HCT116 (cell line): ENCODE data around the gene SZRD1. TPM values are rescaled to one million over a fixed set of nuclear protein-coding genes. Genes with fewer than 3 reads are reported as not detected.

Source experiments
- ATAC-seq: fragments of 200-7000 bp; cut with Tn5 transposase; 2 replicates; pipeline ENCODE4 v1.9.1; 2020; ENCODE audit warnings: mild to moderate bottlenecking, moderate library complexity
- BruUV-seq: library from RNA; stranded (reverse); fragments of 400-500 nt; replicated peaks from 2 replicates; lab custom pipeline; 2021; lab: Mats Ljungman, UMichigan
- CTCF ChIA-PET: fragments of 300-600 bp; sonication (Branson Sonifier 250); formaldehyde crosslinking; loops from one replicate; lab custom pipeline; 2021; ENCODE audit warnings: antibody characterized with exemption; lab: Charles Lee
- POLR2A ChIA-PET: fragments of 300-600, 350-600 bp; sonication (Branson Sonifier 250); formaldehyde crosslinking; loops from one replicate; lab custom pipeline; 2021; ENCODE audit warnings: antibody characterized with exemption; lab: Charles Lee
- RAD21 ChIA-PET, 2 experiments: fragments of 300-600 bp; sonication (Branson Sonifier 250); formaldehyde crosslinking; loops; one replicate each; lab custom pipeline; 2023; ENCODE audit warnings: low total read pairs in 2 of 2; ENCODE audit not compliant: uncharacterized antibody in 2 of 2, unreplicated experiment in 2 of 2, low non-redundant PET in 1 of 2; lab: Charles Lee
- DNase-seq: peaks from one replicate; pipeline ENCODE4 v3.0.0-alpha.2; 2010; ENCODE audit warnings: low read depth, low spot score
- H2AFZ ChIP-seq: fragments of 200-600 bp; shearing (Covaris generic), sonication (generic); 2 replicates; pipeline ENCODE4 v1.6.1; 2017; ENCODE audit warnings: low read depth, mixed run types, mixed read lengths, antibody characterized with exemption, low read length; ENCODE audit not compliant: poor library complexity, severe bottlenecking
- H3K27ac ChIP-seq: 2 replicates; pipeline ENCODE4 v1.5.1; 2012; ENCODE audit warnings: low read depth, low read length
- H3K27me3 ChIP-seq: fragments of 200-600 bp; sonication (generic); 2 replicates; pipeline ENCODE4 v1.6.1; 2016; ENCODE audit warnings: mixed run types, low read length, mixed read lengths; ENCODE audit not compliant: insufficient read depth
- H3K36me3 ChIP-seq, 2 experiments: fragments of 200-500 bp in 1 of 2; fragments of 200-600 bp in 1 of 2; sonication (Bioruptor generic) in 1 of 2; sonication (generic) in 1 of 2; 2 replicates each; pipeline versions ENCODE4 v1.5.1 to v1.6.1; 2014 to 2016; ENCODE audit warnings: low read length in 2 of 2, inconsistent platforms in 1 of 2, mixed read lengths in 1 of 2, mixed run types in 1 of 2; ENCODE audit not compliant: insufficient read depth in 2 of 2, control insufficient read depth in 1 of 2
- H3K4me1 ChIP-seq, 2 experiments: fragments of 200-600 bp in 1 of 2; sonication (generic) in 1 of 2; 2 replicates each; pipeline versions ENCODE4 v1.5.1 to v1.6.1; 2012 to 2017; ENCODE audit warnings: low read length in 2 of 2, inconsistent platforms in 1 of 2, mild to moderate bottlenecking in 1 of 2, mixed read lengths in 1 of 2, mixed run types in 1 of 2, moderate library complexity in 1 of 2; ENCODE audit not compliant: insufficient read depth in 2 of 2, control insufficient read depth in 1 of 2
- H3K4me2 ChIP-seq: fragments of 200-600 bp; sonication (generic); 2 replicates; pipeline ENCODE4 v1.6.1; 2017; ENCODE audit warnings: mixed run types, low read length, mixed read lengths
- H3K4me3 ChIP-seq, 2 experiments: fragments of 200-600 bp in 1 of 2; sonication (generic) in 1 of 2; replicated peaks in 1 of 2; 2 replicates each; pipeline ENCODE4 v1.5.1; 2011 to 2016; ENCODE audit warnings: low read length in 2 of 2, control low read depth in 1 of 2, low read depth in 1 of 2, mild to moderate bottlenecking in 1 of 2, mixed read lengths in 1 of 2, mixed run types in 1 of 2
- H3K79me2 ChIP-seq: fragments of 200-600 bp; sonication (generic); 2 replicates; pipeline ENCODE4 v1.6.1; 2017; ENCODE audit warnings: mild to moderate bottlenecking, mixed run types, low read length, moderate library complexity, mixed read lengths; ENCODE audit not compliant: insufficient read depth
- H3K9ac ChIP-seq: fragments of 200-600 bp; sonication (generic); 2 replicates; pipeline ENCODE4 v1.6.1; 2016; ENCODE audit warnings: low read length, mixed read lengths
- H3K9me2 ChIP-seq: fragments of 200-600 bp; sonication (generic), shearing (Covaris generic); 2 replicates; pipeline ENCODE4 v1.6.1; 2017; ENCODE audit warnings: mixed run types, mild to moderate bottlenecking, moderate library complexity; ENCODE audit not compliant: insufficient read depth
- H3K9me3 ChIP-seq, 2 experiments: fragments of 200-500 bp in 1 of 2; fragments of 200-600 bp in 1 of 2; sonication (Bioruptor generic) in 1 of 2; sonication (generic) in 1 of 2; 2 replicates each; pipeline ENCODE4 v1.6.1; 2014 to 2017; ENCODE audit warnings: low read length in 2 of 2, mixed read lengths in 2 of 2, inconsistent platforms in 1 of 2, low read depth in 1 of 2, mild to moderate bottlenecking in 1 of 2, mixed run types in 1 of 2, moderate library complexity in 1 of 2; ENCODE audit not compliant: control insufficient read depth in 1 of 2, insufficient read depth in 1 of 2
- H4K20me1 ChIP-seq: fragments of 200-600 bp; sonication (generic), shearing (Covaris generic); 2 replicates; pipeline ENCODE4 v1.6.1; 2017; ENCODE audit warnings: mixed run types, mild to moderate bottlenecking, moderate library complexity; ENCODE audit not compliant: insufficient read depth
- CTCF ChIP-seq, 3 experiments: fragments of 200-600 bp in 1 of 3; sonication (generic) in 1 of 3; IDR thresholded peaks in 2 of 3; conservative IDR thresholded peaks in 1 of 3; 2 replicates each; pipeline ENCODE4 v1.5.1; 2012 to 2017; ENCODE audit warnings: low read depth in 2 of 3, low read length in 2 of 3, antibody characterized with exemption in 1 of 3, borderline replicate concordance in 1 of 3, control low read depth in 1 of 3, mild to moderate bottlenecking in 1 of 3, mixed read lengths in 1 of 3, mixed run types in 1 of 3, moderate library complexity in 1 of 3; ENCODE audit not compliant: insufficient read depth in 1 of 3
- EGR1 ChIP-seq: IDR thresholded peaks from 2 replicates; pipeline ENCODE4 v1.6.1; 2012; ENCODE audit warnings: low read depth
- ELF1 ChIP-seq: IDR thresholded peaks from 2 replicates; pipeline ENCODE4 v1.6.1; 2012; ENCODE audit warnings: low read depth, borderline replicate concordance
- POLR2A ChIP-seq: IDR thresholded peaks from 2 replicates; pipeline ENCODE4 v1.7.0; 2011; ENCODE audit warnings: borderline replicate concordance; ENCODE audit not compliant: insufficient read depth, insufficient read length; ENCODE audit errors: extremely low read depth
- REST ChIP-seq: IDR thresholded peaks from 2 replicates; pipeline ENCODE4 v1.6.1; 2012; ENCODE audit warnings: low read depth
- SP1 ChIP-seq: IDR thresholded peaks from 2 replicates; pipeline ENCODE4 v1.6.1; 2012; ENCODE audit warnings: low read depth
- TCF7L2 ChIP-seq: IDR thresholded peaks from 2 replicates; pipeline ENCODE4 v1.7.0; 2011; ENCODE audit warnings: borderline replicate concordance, inconsistent platforms; ENCODE audit not compliant: insufficient read depth, insufficient read length; ENCODE audit errors: extremely low read depth
- YY1 ChIP-seq: IDR thresholded peaks from 2 replicates; pipeline ENCODE4 v1.6.1; 2011; ENCODE audit warnings: low read length, low read depth, moderate library complexity, mild to moderate bottlenecking; ENCODE audit not compliant: insufficient replicate concordance; ENCODE audit errors: extremely low read depth
- ZBTB33 ChIP-seq: IDR thresholded peaks from 2 replicates; pipeline ENCODE4 v1.6.1; 2011; ENCODE audit warnings: mild to moderate bottlenecking, low read length, moderate library complexity; ENCODE audit not compliant: insufficient replicate concordance; ENCODE audit errors: extremely low read depth
- intact Hi-C: fragments of 100-400 bp; cut with micrococcal nuclease; formaldehyde crosslinking; loops from 2 replicates; pipeline ENCODE4 v1.10.0; 2022
- total RNA-seq: library from RNA; stranded (reverse); gene quantifications from one replicate; pipeline ENCODE4 v1.2.1, GENCODE V29; 2021; ENCODE audit not compliant: unreplicated experiment

Gene SZRD1
- total RNA-seq, 1 experiment from 2014 or later = 141 TPM

GRCh38 chr1:16441282-16441665 lies 74.2 kb downstream of the SZRD1 start:
- H3K36me3 ChIP-seq = peaks cover 10 to 17% of the 10 kb centered on the region in 2 experiments; a peak in 3 of 4 replicates
- TF ChIP-seq ZBTB33 = no peak
- TF ChIP-seq REST = no peak
- no peak for TF ChIP-seq POLR2A
- no peak for TF ChIP-seq YY1
- TF ChIP-seq CTCF (IDR thresholded peaks at IDR 0.05 in 2 of 3, conservative IDR thresholded peaks at IDR 0.05 in 1 of 3; ENCODE audit: borderline replicate concordance in 1 of 3, insufficient read depth in 1 of 3, low read depth in 2 of 3, low read length in 2 of 3) = no peak
- TF ChIP-seq EGR1 = no peak
- TF ChIP-seq TCF7L2 = no peak
- TF ChIP-seq ELF1 = no peak
- no peak for TF ChIP-seq SP1
- peak overlapping the region; percentile 89 for H3K9ac ChIP-seq
- no peaks in the 10 kb centered on the region for H3K9me3 ChIP-seq
- H2AFZ ChIP-seq = no peak overlapping the region
- no peaks in the 10 kb centered on the region for H3K27me3 ChIP-seq
- RAD21 ChIA-PET = interaction anchor here in 1 of 2 experiments (1.3 kb wide), 1 partner anchor 180 kb away, joined by 3 read pairs; no protein-coding TSS in a partner anchor
- H3K9me2 ChIP-seq = no peaks in the 10 kb centered on the region
- POLR2A ChIA-PET = interaction anchor here (1.3 kb wide), 2 partner anchors 10 to 11 kb away, joined by 4 to 5 read pairs; no protein-coding TSS in a partner anchor
- H3K27ac ChIP-seq = peak overlapping the region; percentile 79
- peak overlapping the region; percentile 95 for H3K4me2 ChIP-seq
- H3K4me1 ChIP-seq = peaks cover 4 to 13% of the 10 kb centered on the region in 2 experiments; a peak in 3 of 4 replicates
- H4K20me1 ChIP-seq = no peaks in the 10 kb centered on the region
- ATAC-seq (no peak), DNase-seq (no peak)
- intact Hi-C loops = no loop called here
- CTCF ChIA-PET = interaction anchor here (0.9 to 2.9 kb wide), 2 partner anchors 11 to 180 kb away, joined by 3 to 17 read pairs; no protein-coding TSS in a partner anchor
- peak overlapping the region; percentile 99 to 100 for H3K4me3 ChIP-seq
- BruUV-seq = no TSS peak
- H3K79me2 ChIP-seq = peaks cover 37% of the 10 kb centered on the region
